HEK293 (cell line): Measurements from ENCODE around the gene MARK4.

Source experiments
- CTCF ChIA-PET: fragments of 350-600 bp; formaldehyde crosslinking; extraction: SDS; loops from one replicate; lab custom pipeline; 2021; ENCODE audit warnings: antibody characterized with exemption; lab: Yijun Ruan, JAX
- POLR2A ChIA-PET: fragments of 300-600 bp; formaldehyde crosslinking; extraction: SDS; loops from one replicate; lab custom pipeline; 2020; ENCODE audit warnings: antibody characterized with exemption, inconsistent platforms; lab: Yijun Ruan, JAX
- H3K27ac ChIP-seq: fragments of 200-500 bp; sonication (Bioruptor generic); 2 replicates; pipeline ENCODE4 v1.5.1; 2014; ENCODE audit warnings: low read depth, low read length, control low read depth, inconsistent platforms; ENCODE audit errors: extremely low read depth
- H3K36me3 ChIP-seq, 2 experiments: fragments of 200-500 bp in 1 of 2; sonication (Bioruptor generic) in 1 of 2; 1 replicate in 1 of 2; 2 replicates in 1 of 2; pipeline ENCODE4 v1.5.1; 2014 to 2017; ENCODE audit warnings: inconsistent platforms in 2 of 2, low read length in 2 of 2; ENCODE audit not compliant: control insufficient read depth in 2 of 2, insufficient read depth in 1 of 2
- H3K4me1 ChIP-seq: fragments of 200-500 bp; sonication (Bioruptor generic); 2 replicates; pipeline ENCODE4 v1.5.1; 2014; ENCODE audit warnings: mild to moderate bottlenecking, low read length, inconsistent platforms; ENCODE audit not compliant: control insufficient read depth, insufficient read depth
- H3K4me3 ChIP-seq: 2 replicates; pipeline ENCODE4 v1.5.1; 2011; ENCODE audit warnings: low read depth, mild to moderate bottlenecking, control low read depth, low read length, moderate library complexity
- H3K9me3 ChIP-seq: fragments of 200-500 bp; sonication (Bioruptor generic); 2 replicates; pipeline ENCODE4 v1.5.1; 2014; ENCODE audit warnings: low read depth, low read length, inconsistent platforms; ENCODE audit not compliant: control insufficient read depth, insufficient read depth
- ZBTB20 ChIP-seq: fragments of 450-650 bp; formaldehyde crosslinking; IDR thresholded peaks from 2 replicates; pipeline ENCODE4 v1.5.1; 2016; ENCODE audit warnings: missing biosample characterization, missing genetic modification characterization
- ZBTB8A ChIP-seq: fragments of 450-650 bp; formaldehyde crosslinking; IDR thresholded peaks from 2 replicates; pipeline ENCODE4 v1.5.1; 2016; ENCODE audit warnings: missing biosample characterization, missing genetic modification characterization
- ZFP3 ChIP-seq: fragments of 450-650 bp; formaldehyde crosslinking; IDR thresholded peaks from 2 replicates; pipeline ENCODE4 v1.5.1; 2016; ENCODE audit warnings: low read depth, missing biosample characterization, missing genetic modification characterization
- ZNF155 ChIP-seq: fragments of 450-650 bp; formaldehyde crosslinking; IDR thresholded peaks from 2 replicates; pipeline ENCODE4 v1.5.1; 2016; ENCODE audit warnings: missing biosample characterization, missing genetic modification characterization
- ZNF214 ChIP-seq: fragments of 450-650 bp; formaldehyde crosslinking; IDR thresholded peaks from 2 replicates; pipeline ENCODE4 v1.5.1; 2017; ENCODE audit warnings: missing biosample characterization, mild to moderate bottlenecking, missing genetic modification characterization, borderline replicate concordance
- ZNF274 ChIP-seq, 2 experiments: fragments of 200-500 bp in 1 of 2; fragments of 450-650 bp in 1 of 2; sonication (Bioruptor generic) in 1 of 2; formaldehyde crosslinking in 1 of 2; IDR thresholded peaks; 2 replicates each; pipeline versions ENCODE4 v1.5.1 to v1.6.1; 2014 to 2016; ENCODE audit warnings: borderline replicate concordance in 1 of 2, inconsistent platforms in 1 of 2, low read length in 1 of 2, missing biosample characterization in 1 of 2, missing genetic modification characterization in 1 of 2
- ZNF501 ChIP-seq: fragments of 450-650 bp; formaldehyde crosslinking; IDR thresholded peaks from 2 replicates; pipeline ENCODE4 v1.5.1; 2016; ENCODE audit warnings: missing biosample characterization, missing genetic modification characterization
- ZNF560 ChIP-seq: fragments of 450-650 bp; formaldehyde crosslinking; IDR thresholded peaks from 2 replicates; pipeline ENCODE4 v1.5.1; 2017; ENCODE audit warnings: missing biosample characterization, missing genetic modification characterization, borderline replicate concordance
- ZNF664 ChIP-seq: fragments of 450-650 bp; formaldehyde crosslinking; IDR thresholded peaks from 2 replicates; pipeline ENCODE4 v1.5.1; 2016; ENCODE audit warnings: missing biosample characterization, missing genetic modification characterization
- ZNF76 ChIP-seq: fragments of 450-650 bp; formaldehyde crosslinking; IDR thresholded peaks from 2 replicates; pipeline ENCODE4; 2016; ENCODE audit warnings: low read depth, missing biosample characterization, missing genetic modification characterization, borderline replicate concordance
- ZNF785 ChIP-seq: fragments of 450-650 bp; formaldehyde crosslinking; IDR thresholded peaks from 2 replicates; pipeline ENCODE4 v1.5.1; 2016; ENCODE audit warnings: missing biosample characterization, missing genetic modification characterization
- ZNF837 ChIP-seq: fragments of 450-650 bp; formaldehyde crosslinking; IDR thresholded peaks from 2 replicates; pipeline ENCODE4 v1.5.1; 2016; ENCODE audit warnings: missing biosample characterization, missing genetic modification characterization
- TF ChIP-seq, protein P1 (sequence below): fragments of 450-650 bp; formaldehyde crosslinking; IDR thresholded peaks from 2 replicates; pipeline ENCODE4 v1.5.1; 2016; ENCODE audit warnings: missing biosample characterization, missing genetic modification characterization
- TF ChIP-seq, protein P2 (sequence below): fragments of 450-650 bp; formaldehyde crosslinking; IDR thresholded peaks from 2 replicates; pipeline ENCODE4 v1.5.1; 2016; ENCODE audit warnings: missing biosample characterization, missing genetic modification characterization
- TF ChIP-seq, protein P3 (sequence below): fragments of 450-650 bp; formaldehyde crosslinking; conservative IDR thresholded peaks from 2 replicates; pipeline ENCODE4 v1.5.1; 2016; ENCODE audit warnings: low read depth, missing biosample characterization, missing genetic modification characterization

Gene MARK4

DNA sequence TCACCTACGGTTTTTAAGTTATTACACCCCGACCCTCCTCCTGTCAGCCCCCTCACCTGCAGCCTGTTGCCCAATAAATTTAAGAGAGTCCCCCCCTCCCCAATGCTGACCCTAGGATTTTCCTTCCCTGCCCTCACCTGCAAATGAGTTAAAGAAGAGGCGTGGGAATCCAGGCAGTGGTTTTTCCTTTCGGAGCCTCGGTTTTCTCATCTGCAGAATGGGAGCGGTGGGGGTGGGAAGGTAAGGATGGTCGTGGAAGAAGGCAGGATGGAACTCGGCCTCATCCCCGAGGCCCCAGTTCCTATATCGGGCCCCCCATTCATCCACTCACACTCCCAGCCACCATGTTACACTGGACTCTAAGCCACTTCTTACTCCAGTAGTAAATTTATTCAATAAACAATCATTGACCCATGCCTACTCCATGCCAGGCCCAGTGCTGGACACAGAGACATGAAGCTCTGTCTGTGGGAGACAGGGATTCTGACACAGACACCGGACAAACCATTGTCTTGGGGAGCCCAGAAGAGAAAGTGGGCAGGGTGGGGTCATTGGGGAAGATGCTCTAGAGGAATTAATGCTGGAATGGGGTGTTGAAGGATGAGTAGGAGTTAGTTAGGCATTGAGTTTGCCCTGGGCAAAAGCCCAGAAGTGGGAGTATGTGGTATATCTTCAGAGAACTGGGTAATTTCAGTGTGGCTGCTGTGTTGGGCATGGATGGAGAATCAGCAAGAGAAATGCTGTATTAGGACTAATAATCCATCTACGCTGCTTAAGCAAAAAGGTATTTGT, 52.4 kb downstream of the MARK4 start:
- Histone ChIP-seq H3K4me3 (no peak overlapping the region), H3K36me3 (peaks cover 13 to 29% of the 10 kb centered on the region in 2 experiments; a peak in 2 of 3 replicates), H3K9me3 (no peaks in the 10 kb centered on the region), H3K27ac (no peak overlapping the region), H3K4me1 (no peaks in the 10 kb centered on the region)
- POLR2A ChIA-PET, result interaction anchor here (1.0 kb wide), 1 partner anchor 264 kb away, joined by 4 read pairs; no protein-coding TSS in a partner anchor
- CTCF ChIA-PET, result interaction anchor here (0.5 kb wide), 1 partner anchor 211 kb away, joined by 3 read pairs; no protein-coding TSS in a partner anchor
- TF ChIP-seq ZNF76 (tag by site-specific recombination) (no peak), ZFP3 (tag by site-specific recombination) (peak; percentile 85)

DNA sequence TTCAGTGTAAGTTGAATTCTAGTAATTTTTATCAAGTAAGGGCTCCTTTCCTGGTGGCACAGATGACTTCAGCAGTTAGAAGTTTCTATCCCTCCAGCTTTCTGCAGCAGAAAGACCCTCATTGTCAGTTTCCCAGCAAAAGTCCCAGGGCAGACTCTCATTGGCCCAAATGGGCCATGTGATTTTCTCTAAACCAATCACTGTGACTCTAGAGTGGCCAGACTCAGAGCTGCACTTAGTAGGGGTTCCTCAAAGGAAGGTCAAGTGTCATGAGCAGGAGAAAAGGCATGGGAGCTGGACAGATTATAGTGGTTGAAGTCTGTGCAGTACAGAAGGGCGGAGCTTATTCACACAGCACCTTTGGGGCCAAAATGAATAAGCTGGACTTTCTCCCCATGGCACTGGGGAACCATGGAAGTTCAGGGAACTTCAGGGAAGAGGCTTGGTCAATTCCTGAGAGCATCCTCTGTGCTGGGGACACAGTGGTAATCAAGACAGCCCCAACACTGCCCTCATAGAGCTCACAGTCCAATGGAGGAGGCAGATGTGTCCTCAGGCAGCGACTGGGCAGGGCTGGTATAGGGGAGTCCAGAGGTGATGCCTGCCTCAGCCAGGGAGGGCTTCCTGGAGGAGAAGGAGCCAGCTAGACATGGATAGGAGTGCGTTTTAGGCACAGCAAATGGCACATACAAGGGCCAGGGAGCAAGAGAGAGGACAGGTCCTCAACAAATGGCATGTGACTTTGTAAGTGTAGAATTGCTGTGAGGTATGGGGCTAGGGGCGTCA, 53.3 kb downstream of the MARK4 start:
- no peak overlapping the region for H3K4me3 ChIP-seq
- CTCF ChIA-PET, result interaction anchor here (0.5 to 0.7 kb wide), 2 partner anchors 205 to 212 kb away, joined by 3 read pairs; no protein-coding TSS in a partner anchor
- no peaks in the 10 kb centered on the region for H3K9me3 ChIP-seq
- peaks cover 6 to 21% of the 10 kb centered on the region in 2 experiments; a peak in 2 of 3 replicates for H3K36me3 ChIP-seq
- no peaks in the 10 kb centered on the region for H3K4me1 ChIP-seq
- H3K27ac ChIP-seq, result no peak overlapping the region
- POLR2A ChIA-PET, result interaction anchor here (1.0 kb wide), 1 partner anchor 265 kb away, joined by 4 read pairs; no protein-coding TSS in a partner anchor
- TF ChIP-seq ZNF155 (tag by site-specific recombination) (no peak), ZBTB8A (tag by site-specific recombination) (no peak), ZNF837 (no peak), ZNF501 (tag by site-specific recombination) (no peak), ZBTB20 (tag by site-specific recombination) (no peak), ZNF214 (tag by site-specific recombination) (no peak), ZNF664 (tag by site-specific recombination) (no peak), ZNF274 (IDR thresholded peaks at IDR 0.05; ENCODE audit: low read length) (no peak), ZNF274 (tag by site-specific recombination; IDR thresholded peaks at IDR 0.05; ENCODE audit: borderline replicate concordance) (no peak), ZNF560 (tag by site-specific recombination) (no peak), ZNF785 (tag by site-specific recombination) (no peak)
- TF ChIP-seq, protein P1, sequence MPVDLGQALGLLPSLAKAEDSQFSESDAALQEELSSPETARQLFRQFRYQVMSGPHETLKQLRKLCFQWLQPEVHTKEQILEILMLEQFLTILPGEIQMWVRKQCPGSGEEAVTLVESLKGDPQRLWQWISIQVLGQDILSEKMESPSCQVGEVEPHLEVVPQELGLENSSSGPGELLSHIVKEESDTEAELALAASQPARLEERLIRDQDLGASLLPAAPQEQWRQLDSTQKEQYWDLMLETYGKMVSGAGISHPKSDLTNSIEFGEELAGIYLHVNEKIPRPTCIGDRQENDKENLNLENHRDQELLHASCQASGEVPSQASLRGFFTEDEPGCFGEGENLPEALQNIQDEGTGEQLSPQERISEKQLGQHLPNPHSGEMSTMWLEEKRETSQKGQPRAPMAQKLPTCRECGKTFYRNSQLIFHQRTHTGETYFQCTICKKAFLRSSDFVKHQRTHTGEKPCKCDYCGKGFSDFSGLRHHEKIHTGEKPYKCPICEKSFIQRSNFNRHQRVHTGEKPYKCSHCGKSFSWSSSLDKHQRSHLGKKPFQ, result no peak
- TF ChIP-seq, protein P2, sequence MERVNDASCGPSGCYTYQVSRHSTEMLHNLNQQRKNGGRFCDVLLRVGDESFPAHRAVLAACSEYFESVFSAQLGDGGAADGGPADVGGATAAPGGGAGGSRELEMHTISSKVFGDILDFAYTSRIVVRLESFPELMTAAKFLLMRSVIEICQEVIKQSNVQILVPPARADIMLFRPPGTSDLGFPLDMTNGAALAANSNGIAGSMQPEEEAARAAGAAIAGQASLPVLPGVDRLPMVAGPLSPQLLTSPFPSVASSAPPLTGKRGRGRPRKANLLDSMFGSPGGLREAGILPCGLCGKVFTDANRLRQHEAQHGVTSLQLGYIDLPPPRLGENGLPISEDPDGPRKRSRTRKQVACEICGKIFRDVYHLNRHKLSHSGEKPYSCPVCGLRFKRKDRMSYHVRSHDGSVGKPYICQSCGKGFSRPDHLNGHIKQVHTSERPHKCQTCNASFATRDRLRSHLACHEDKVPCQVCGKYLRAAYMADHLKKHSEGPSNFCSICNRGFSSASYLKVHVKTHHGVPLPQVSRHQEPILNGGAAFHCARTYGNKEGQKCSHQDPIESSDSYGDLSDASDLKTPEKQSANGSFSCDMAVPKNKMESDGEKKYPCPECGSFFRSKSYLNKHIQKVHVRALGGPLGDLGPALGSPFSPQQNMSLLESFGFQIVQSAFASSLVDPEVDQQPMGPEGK (tag by site-specific recombination), result no peak
- TF ChIP-seq, protein P3, sequence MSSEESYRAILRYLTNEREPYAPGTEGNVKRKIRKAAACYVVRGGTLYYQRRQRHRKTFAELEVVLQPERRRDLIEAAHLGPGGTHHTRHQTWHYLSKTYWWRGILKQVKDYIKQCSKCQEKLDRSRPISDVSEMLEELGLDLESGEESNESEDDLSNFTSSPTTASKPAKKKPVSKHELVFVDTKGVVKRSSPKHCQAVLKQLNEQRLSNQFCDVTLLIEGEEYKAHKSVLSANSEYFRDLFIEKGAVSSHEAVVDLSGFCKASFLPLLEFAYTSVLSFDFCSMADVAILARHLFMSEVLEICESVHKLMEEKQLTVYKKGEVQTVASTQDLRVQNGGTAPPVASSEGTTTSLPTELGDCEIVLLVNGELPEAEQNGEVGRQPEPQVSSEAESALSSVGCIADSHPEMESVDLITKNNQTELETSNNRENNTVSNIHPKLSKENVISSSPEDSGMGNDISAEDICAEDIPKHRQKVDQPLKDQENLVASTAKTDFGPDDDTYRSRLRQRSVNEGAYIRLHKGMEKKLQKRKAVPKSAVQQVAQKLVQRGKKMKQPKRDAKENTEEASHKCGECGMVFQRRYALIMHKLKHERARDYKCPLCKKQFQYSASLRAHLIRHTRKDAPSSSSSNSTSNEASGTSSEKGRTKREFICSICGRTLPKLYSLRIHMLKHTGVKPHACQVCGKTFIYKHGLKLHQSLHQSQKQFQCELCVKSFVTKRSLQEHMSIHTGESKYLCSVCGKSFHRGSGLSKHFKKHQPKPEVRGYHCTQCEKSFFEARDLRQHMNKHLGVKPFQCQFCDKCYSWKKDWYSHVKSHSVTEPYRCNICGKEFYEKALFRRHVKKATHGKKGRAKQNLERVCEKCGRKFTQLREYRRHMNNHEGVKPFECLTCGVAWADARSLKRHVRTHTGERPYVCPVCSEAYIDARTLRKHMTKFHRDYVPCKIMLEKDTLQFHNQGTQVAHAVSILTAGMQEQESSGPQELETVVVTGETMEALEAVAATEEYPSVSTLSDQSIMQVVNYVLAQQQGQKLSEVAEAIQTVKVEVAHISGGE (tag by site-specific recombination), result no peak
- TF ChIP-seq, all 188 proteins: peak for 0
